Stimulated activated CD8-positive, alpha-beta memory T cell treated with anti-CD3 and anti-CD28 coated beads, Interleukin-12 subunit alpha, Interleukin-12 subunit beta, amount 100 ng/mL, for 1 hour (primary cell): ENCODE results near the gene PHACTR3.
"Not testable (repeated sequence)": the region's sequence is repeated elsewhere in the genome, so short reads cannot be mapped to it uniquely, and the experiment has no call there.

Experiments
- DNase-seq: peaks from one replicate; pipeline ENCODE4 v3.0.0-alpha.2; 2020; ENCODE audit warnings: low read depth

Gene PHACTR3

GRCh38 chr20:59873409-59873808 lies 269.1 kb downstream of the PHACTR3 start:
- DNase-seq = no peak

DNA sequence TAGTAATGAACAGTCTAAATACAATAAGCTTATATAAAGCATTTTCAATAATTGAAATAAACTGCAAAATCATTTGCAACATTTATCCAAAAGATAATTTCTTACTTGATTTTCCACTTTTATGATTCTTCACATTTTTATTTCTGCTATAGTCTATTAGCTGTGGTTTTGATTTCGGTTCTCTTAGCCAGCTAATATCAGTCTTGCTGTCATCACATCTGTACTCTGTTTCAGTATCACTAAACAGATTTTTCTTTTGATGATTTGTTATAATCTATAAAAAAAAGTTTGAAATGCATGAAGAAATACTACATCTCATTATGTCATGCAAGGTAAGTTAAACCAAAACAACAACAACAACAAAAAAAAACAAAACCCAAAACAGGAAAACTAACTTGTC lies 275.9 kb downstream of the PHACTR3 start:
- DNase-seq = no peak

GRCh38 chr20:59884494-59884893 lies 280.2 kb downstream of the PHACTR3 start:
- no peak for DNase-seq

GRCh38 chr20:59888050-59888449 lies 283.7 kb downstream of the PHACTR3 start:
- no peak for DNase-seq

GRCh38 chr20:59890035-59890434 lies 285.7 kb downstream of the PHACTR3 start:
- DNase-seq = not testable (repeated sequence)

DNA sequence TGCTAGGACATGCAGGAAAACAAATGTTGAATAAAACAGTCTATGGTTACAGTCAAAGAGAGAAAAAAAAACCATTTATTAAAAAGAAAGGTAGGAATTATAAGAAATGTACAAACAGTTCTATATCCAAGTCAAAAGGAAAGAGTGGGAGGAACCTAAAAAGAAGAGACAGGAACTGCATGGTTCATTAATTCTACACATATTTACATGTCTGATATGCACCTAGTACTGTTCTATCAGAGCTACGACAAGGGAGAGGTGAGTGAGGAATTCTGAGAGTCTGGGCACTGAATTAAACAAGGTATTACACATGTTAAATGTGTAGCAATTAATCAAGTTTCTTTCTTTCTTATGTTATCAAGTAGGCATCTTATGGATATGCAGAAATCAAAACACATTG lies 287.2 kb downstream of the PHACTR3 start:
- no peak for DNase-seq

DNA sequence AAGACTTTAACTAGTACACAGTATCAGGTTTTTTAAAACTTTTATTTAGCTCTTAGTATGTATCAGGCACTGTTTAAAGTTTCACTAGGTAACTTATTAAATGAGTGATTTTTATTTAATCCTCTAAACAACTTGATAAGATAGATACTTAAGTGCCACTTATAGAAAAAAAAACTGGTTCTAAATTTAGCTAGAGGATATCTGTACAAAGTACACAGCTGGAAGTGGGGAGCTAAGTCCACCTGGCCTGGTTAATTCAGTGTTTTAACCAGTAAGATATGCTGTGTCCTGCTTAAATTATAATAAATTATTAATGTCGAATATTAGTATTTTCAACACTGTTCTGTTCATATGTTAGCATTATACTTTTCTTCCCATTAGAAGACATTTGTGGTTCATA lies 291.6 kb downstream of the PHACTR3 start:
- no peak for DNase-seq
